Stimulated activated CD8-positive, alpha-beta memory T cell treated with anti-CD3 and anti-CD28 coated beads, Interleukin-4, amount 100 ng/mL, for 4 hours (primary cell): ENCODE measurements around the gene AJM1.
"Not testable (repeated sequence)": the region's sequence is repeated elsewhere in the genome, so short reads cannot be mapped to it uniquely, and the experiment has no call there.

ENCODE experiments used
- DNase-seq, 2 donors: peaks; one replicate each; pipeline ENCODE4 v3.0.0-alpha.2; 2020; ENCODE audit warnings: low read depth in 2 of 2, low spot score in 1 of 2

Gene AJM1

GRCh38 chr9:136829981-136830885 lies 12.0 kb upstream of the AJM1 start:
- no peak for DNase-seq

DNA sequence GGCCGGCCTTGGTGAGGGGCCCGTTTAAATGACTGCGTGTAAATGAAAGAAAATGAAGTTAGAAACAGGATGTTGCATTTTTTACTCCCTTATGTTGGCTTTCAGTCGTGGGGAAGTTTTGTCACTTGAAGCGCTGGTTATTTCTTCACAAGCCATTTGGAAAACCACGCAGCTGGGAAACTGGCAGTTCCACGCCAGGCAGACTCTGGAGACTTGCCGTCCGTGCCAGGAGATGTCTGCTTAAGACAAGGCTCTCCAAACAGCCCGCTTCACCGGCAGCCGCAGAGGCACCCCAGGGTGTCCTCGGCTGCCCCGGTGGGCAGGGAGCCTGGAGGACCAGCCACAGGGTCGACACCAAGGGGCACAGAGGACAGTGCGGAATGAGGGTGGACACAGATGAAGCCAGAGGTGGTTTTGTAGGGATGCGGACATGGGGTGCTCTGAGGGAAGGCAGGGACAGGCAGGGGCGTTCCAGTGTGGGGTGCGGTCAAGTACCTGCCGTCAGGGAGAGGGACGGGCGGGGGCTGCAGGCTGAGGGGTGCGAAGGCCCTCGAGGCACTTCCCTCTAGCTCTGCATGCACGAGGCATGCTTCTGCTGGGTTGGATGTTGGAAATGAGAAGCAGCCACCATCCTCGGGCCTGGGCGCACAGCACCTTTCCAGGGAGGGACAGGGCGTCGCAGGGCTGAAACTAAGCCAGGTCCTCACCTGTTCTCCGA lies 11.1 kb upstream of the AJM1 start:
- DNase-seq, result no peak

- no peak for DNase-seq
Observed at GRCh38 chr9:136831720-136832104, 10.6 kb upstream of the AJM1 start.

GRCh38 chr9:136832581-136832980 lies 9.7 kb upstream of the AJM1 start:
- no peak for DNase-seq

- not testable (repeated sequence) for DNase-seq
Observed at GRCh38 chr9:136833381-136834048, 8.8 kb upstream of the AJM1 start.

DNA sequence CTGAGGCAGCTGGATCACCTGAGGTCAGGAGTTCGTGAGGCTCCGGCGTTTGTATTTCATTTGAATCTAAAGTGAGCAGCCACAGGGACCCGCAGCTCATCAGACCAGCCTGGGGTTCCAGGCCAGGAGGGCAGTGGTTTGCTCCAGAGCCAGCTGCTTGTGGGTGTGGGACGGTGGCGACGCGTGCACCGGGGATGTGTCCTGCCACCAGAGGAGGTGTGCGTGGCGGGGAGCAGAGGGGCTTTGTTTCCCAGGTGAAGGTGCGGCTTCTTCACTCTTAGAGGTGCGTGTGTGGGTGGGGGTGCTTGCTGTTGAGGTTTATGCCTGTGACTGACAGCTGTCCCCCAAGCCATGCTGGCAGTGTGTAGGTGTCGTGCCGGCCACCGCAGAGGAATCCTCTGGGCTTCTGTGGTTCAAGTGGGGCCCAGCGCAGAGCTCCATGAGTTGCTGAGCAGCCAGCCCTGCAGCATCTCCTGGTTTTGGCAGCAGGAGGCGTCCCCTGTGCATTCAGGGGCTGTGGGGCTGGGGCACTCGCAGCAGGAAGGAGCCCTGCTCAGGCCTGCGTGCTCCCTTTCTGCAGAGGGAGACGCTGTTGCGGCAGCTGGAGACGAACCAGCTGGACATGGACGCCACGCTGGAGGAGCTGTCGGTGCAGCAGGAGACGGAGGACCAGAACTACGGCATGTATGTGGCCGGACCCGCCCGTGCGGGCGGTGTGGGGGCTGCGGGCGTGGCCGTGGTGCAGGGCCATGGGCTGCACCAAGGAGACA lies 6.9 kb upstream of the AJM1 start:
- no peak for DNase-seq

DNA sequence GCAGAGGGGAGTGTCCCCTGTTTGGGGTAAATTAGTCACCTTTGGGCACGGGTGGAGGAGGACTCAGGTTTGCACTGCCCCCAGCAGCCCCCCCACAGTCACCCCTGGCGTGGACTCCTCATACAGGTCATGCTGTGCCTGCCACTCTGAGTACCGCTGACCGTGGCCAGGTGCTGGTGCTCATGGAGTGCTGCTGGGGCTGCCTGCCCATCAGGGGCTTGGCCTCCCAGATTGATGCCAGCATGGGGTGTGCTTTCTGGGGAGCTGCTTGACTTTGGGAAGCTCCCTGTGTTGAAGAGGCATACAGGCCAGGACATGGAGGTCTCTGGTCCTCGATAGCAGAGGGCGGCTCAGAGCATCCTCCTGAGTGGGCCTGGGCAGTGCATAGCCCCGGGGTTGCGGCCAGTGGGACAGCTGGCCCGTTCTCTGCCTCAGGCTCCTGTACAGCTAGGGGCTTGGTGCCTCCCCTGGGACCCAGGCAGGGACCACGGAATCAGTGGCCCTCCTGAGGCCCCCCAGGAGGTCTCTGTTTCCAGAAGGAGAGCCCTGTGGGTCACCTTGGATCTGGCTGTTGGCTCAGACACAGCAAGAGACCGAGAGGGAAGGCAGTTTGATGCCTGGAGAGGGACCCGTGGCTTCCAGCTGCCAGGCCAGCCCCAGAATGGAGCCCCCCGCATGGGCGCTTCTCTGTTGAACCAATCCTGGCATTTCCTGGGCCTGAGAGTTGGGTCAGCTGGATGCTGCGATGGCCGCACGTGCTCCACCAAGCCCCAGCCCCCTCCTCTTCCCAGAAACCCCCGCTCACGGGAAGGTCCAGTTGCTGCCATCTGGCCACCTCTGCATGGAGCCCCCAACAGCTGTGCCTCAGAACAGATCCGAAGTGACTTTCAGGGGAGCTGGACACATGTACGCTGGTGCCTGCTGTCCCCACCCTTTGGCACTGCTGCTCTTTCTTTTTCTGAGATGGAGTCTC lies 6.1 kb upstream of the AJM1 start:
- no peak for DNase-seq

- no peak for DNase-seq
Observed at GRCh38 chr9:136837146-136837855, 5.0 kb upstream of the AJM1 start.

DNA sequence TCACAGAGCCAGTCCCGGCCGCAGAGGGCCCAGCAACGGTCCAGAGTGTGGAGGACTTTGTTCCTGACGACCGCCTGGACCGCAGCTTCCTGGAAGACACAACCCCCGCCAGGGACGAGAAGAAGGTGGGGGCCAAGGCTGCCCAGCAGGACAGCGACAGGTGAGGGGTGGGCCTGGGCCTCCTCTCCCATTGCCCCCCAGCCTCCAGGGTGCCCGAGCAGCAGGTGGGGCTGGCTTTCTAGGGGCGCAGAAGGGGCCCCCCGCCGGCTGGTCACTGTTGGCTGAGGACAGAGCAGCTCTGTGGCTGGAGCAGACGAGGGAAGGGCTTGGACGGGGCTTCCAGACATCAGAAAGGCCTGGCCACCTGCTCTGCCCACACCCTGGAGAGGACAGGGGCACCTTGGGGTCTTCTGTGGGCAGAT lies 4.4 kb upstream of the AJM1 start:
- DNase-seq, result not testable (repeated sequence)

DNA sequence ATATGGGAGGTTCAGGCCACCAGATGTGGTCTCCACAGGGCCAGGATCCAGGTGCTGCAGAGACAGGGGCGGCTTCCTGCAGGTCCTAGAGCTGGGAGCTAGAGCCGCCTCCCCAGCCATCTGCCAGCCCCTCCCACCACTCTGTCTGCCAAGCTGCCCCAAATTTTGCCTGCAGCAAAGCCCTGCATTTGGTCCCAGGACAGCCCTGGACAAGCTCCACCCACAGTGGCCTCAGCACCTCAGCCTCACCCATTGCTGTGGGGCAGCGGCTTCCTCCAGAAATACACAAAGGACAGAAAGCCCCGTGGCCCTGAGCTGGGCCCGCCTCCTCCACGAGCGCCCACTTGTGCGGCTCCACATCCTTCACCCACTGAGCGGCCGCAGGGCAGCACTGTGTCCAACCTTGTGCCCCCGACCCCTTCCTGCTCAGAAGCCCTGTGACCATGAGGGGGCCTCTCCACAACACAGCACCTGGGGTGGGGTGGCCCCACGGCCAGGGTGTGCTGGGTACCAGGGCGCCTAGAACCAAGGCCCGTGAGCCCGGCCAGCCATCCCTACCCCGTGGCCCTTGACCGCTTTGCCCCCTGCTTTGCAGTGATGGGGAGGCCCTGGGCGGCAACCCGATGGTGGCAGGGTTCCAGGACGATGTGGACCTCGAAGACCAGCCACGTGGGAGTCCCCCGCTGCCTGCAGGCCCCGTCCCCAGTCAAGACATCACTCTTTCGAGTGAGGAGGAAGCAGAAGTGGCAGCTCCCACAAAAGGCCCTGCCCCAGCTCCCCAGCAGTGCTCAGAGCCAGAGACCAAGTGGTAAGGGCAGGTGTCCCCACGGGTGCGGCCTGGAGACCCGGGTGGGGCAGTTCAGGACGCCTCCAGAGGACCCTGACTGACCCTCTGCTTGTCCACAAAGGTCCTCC lies 3.7 kb upstream of the AJM1 start:
- DNase-seq, result no peak

DNA sequence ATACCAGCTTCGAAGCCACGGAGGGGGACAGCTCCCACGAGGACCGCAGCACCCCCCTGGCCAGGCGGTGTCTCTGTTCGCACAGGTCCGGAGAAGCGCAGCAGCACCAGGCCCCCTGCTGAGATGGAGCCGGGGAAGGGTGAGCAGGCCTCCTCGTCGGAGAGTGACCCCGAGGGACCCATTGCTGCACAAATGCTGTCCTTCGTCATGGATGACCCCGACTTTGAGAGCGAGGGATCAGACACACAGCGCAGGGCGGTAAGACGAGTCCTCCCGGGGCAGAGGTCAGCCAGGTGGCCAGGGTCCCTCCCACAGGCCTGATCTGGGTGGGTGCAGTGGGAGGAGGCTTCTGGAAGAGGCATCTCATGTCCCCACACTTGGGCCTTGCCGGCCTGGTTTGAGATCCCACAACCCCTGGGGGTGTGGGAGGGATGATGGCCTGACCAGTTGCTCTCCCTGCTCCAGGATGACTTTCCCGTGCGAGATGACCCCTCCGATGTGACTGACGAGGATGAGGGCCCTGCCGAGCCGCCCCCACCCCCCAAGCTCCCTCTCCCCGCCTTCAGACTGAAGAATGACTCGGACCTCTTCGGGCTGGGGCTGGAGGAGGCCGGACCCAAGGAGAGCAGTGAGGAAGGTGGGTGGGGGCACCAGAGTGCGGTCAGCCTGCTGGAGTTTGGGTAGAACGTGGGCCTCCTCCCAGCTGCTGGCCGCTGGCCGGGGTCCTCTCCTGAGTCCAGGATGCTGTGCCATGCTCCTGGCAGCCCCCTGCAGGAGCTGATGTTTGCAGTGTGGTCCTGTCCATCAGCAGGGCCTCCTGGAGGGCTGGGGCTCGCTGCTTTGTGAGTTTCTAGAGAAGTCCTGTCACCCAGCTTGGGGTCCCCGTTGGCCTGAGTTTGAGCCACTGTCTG lies 2.8 kb upstream of the AJM1 start:
- no peak for DNase-seq

- DNase-seq, result no peak
Observed at GRCh38 chr9:136840140-136840876, 2.0 kb upstream of the AJM1 start.

- DNase-seq, result no peak
Observed at GRCh38 chr9:136840877-136841645, 1.2 kb upstream of the AJM1 start.

- not testable (repeated sequence) for DNase-seq
Observed at GRCh38 chr9:136841646-136842379, 465 bp upstream of the AJM1 start.
